Dendritic cell treated with granulocyte-macrophage colony-stimulating factor and Interleukin-4, amounts not matched to agents 40 ng/mL and 50 ng/mL, for 4 days (primary cell): ENCODE measurements around the gene CFAP61.
"Not testable (repeated sequence)": the region's sequence is repeated elsewhere in the genome, so short reads cannot be mapped to it uniquely, and the experiment has no call there.

Source experiments
- H3K27ac Mint-ChIP-seq: one replicate; pipeline ENCODE4 v1.8.0; 2022; ENCODE audit warnings: mild to moderate bottlenecking, mixed read lengths
- H3K27me3 Mint-ChIP-seq: one replicate; pipeline ENCODE4 v1.8.0; 2022; ENCODE audit warnings: mild to moderate bottlenecking, mixed read lengths
- H3K36me3 Mint-ChIP-seq: one replicate; pipeline ENCODE4 v1.8.0; 2022; ENCODE audit warnings: low read depth, mixed read lengths
- H3K4me1 Mint-ChIP-seq: one replicate; pipeline ENCODE4 v1.8.0; 2022; ENCODE audit warnings: low read depth, mixed read lengths
- H3K4me3 Mint-ChIP-seq: one replicate; pipeline ENCODE4 v1.8.0; 2022; ENCODE audit warnings: mild to moderate bottlenecking, moderate library complexity, mixed read lengths
- H3K9me3 Mint-ChIP-seq: one replicate; pipeline ENCODE4 v1.8.0; 2022; ENCODE audit warnings: mixed read lengths
- intact Hi-C: fragments of 100-400 bp; cut with micrococcal nuclease; formaldehyde crosslinking; loops from one replicate; pipeline ENCODE4 v1.15.0; 2022

The CFAP61 gene

DNA sequence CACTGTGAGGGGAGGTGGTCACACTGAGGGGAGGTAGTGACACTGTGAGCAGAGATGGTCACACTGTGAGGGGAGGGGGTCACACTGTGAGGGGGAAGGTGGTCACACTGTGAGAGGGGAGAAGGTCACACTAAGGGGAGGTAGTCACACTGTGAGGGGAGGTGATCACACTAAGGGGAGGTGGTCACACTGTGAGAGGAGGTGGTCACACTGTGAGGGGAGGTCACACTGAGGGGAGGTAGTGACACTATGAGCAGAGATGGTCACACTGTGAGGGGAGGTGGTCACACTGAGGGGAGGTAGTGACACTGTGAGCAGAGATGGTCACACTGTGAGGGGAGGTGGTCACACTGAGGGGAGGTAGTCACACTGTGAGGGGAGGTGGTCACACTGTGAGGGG is 303.2 kb downstream of the CFAP61 start:
- H3K27ac Mint-ChIP-seq, H3K36me3 Mint-ChIP-seq: not testable (repeated sequence)

GRCh38 chr20:20358801-20359200 is 306.5 kb downstream of the CFAP61 start:
- Mint-ChIP-seq H3K4me1 (peaks cover 23% of the 10 kb centered on the region), H3K27ac (no peak overlapping the region), H3K4me3 (no peak overlapping the region), H3K36me3 (no peaks in the 10 kb centered on the region), H3K27me3 (peaks cover 39% of the 10 kb centered on the region), H3K9me3 (peaks cover 13% of the 10 kb centered on the region)
- intact Hi-C loops: no loop called here

More for the DNA sequence above, 303.2 kb downstream of the CFAP61 start:
- Mint-ChIP-seq H3K27me3 (peaks cover 19% of the 10 kb centered on the region), H3K9me3 (peaks cover 13% of the 10 kb centered on the region)
- H3K4me3 Mint-ChIP-seq, intact Hi-C loops, H3K4me1 Mint-ChIP-seq: not testable (repeated sequence)

DNA sequence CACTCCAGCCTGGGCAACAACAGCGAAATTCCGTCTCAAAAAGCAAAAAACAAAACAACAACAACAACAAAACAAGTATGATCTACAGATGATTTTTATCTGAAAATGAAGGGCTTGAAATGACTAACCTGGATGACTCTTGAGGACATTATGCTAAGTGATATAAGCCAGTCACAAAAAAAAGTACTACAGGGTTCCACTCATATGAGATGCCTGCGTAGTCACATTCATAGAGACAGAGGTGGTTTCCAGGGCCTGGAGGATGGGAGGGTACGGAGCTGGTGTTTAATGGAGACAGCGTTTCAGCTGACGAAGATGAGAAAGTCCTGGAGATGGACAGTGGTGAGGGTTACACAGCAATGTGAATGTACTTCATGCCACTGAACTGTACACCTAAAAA is 307.3 kb downstream of the CFAP61 start:
- intact Hi-C loops: loop anchor here (2.0 to 10.0 kb wide), 3 partner anchors 49 to 208 kb away; no protein-coding TSS in a partner anchor
- peaks cover 26% of the 10 kb centered on the region for H3K4me1 Mint-ChIP-seq
- no peaks in the 10 kb centered on the region for H3K36me3 Mint-ChIP-seq
- H3K27me3 Mint-ChIP-seq: peaks cover 48% of the 10 kb centered on the region
- H3K27ac Mint-ChIP-seq: no peak overlapping the region
- H3K4me3 Mint-ChIP-seq: no peak overlapping the region
- H3K9me3 Mint-ChIP-seq: peaks cover 6% of the 10 kb centered on the region

- Mint-ChIP-seq H3K27ac (no peak overlapping the region), H3K4me3 (no peak overlapping the region), H3K4me1 (peaks cover 26% of the 10 kb centered on the region), H3K36me3 (no peaks in the 10 kb centered on the region), H3K9me3 (no peaks in the 10 kb centered on the region), H3K27me3 (peaks cover 56% of the 10 kb centered on the region)
- intact Hi-C loops: loop anchor here (2.0 to 10.0 kb wide), 3 partner anchors 48 to 207 kb away; no protein-coding TSS in a partner anchor
Measured at GRCh38 chr20:20360464-20360863, 308.1 kb downstream of the CFAP61 start.

- H3K27me3 Mint-ChIP-seq: peaks cover 77% of the 10 kb centered on the region
Measured at GRCh38 chr20:20362774-20363433, 310.6 kb downstream of the CFAP61 start.

GRCh38 chr20:20363434-20363798 is 311.1 kb downstream of the CFAP61 start:
- Mint-ChIP-seq H3K4me1 (peaks cover 39% of the 10 kb centered on the region), H3K36me3 (no peaks in the 10 kb centered on the region), H3K27me3 (peaks cover 77% of the 10 kb centered on the region), H3K4me3 (peak overlapping the region; percentile 45), H3K9me3 (no peaks in the 10 kb centered on the region), H3K27ac (no peak overlapping the region)
- intact Hi-C loops: loop anchor here (5.0 to 10.0 kb wide), 2 partner anchors 89 to 204 kb away; no protein-coding TSS in a partner anchor

More at GRCh38 chr20:20362774-20363433, 310.6 kb downstream of the CFAP61 start:
- H3K9me3 Mint-ChIP-seq: no peaks in the 10 kb centered on the region
- no peak overlapping the region for H3K27ac Mint-ChIP-seq
- no peak overlapping the region for H3K4me3 Mint-ChIP-seq
- intact Hi-C loops: loop anchor here (5.0 to 10.0 kb wide), 2 partner anchors 88 to 204 kb away; no protein-coding TSS in a partner anchor
- H3K36me3 Mint-ChIP-seq: no peaks in the 10 kb centered on the region
- H3K4me1 Mint-ChIP-seq: peaks cover 39% of the 10 kb centered on the region

GRCh38 chr20:20363799-20364592 is 311.7 kb downstream of the CFAP61 start:
- Mint-ChIP-seq H3K27me3 (peaks cover 80% of the 10 kb centered on the region), H3K9me3 (no peaks in the 10 kb centered on the region), H3K4me3 (peak overlapping the region; percentile 45), H3K36me3 (no peaks in the 10 kb centered on the region), H3K27ac (no peak overlapping the region), H3K4me1 (peaks cover 39% of the 10 kb centered on the region)
- intact Hi-C loops: loop anchor here (5.0 to 10.0 kb wide), 2 partner anchors 89 to 203 kb away; no protein-coding TSS in a partner anchor

DNA sequence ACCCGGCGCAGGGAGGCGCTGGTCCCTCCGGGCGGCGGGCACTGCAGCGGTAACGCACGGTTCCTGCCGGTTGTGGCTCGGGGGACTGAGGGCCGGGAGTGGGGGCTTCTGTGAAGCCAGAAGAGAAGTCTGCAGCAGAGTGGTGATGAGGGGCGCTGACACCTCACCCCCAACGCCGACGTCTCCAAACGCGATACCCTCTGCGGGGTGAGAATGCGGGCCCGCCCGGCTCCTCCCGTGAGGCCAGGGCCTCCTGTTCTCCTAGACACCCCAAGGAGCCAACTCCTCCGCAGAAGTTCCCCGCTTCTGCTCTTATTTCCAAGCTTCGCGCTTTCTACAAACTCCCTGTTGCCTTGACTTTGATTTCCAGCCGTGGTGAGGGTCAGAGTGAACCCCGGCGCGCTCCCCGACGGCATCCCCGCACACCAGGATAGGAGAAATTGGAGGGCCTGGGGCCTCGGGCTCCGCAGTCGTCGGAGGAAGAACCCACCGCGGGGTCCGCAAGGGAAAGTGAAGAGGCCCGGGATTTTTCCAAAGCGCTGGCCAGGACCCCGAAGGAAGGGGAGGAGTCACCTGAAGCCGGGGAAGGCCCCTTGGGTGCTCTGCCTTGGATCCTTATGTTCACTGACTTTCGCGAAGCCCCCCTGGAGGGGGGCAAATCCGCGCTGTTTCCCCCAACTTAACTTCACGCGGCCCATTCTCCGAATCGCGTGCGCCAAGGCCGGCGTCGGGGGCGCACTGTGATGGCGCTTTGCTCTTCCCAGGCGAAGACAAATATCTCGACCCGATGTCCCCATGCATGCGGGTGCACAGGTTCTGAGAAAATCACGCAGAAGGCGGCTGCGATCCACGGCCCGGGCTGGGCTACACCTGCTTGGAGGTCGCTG is 312.5 kb downstream of the CFAP61 start:
- intact Hi-C loops: loop anchor here (5.0 to 10.0 kb wide), 2 partner anchors 90 to 202 kb away; no protein-coding TSS in a partner anchor
- peak overlapping the region; percentile 4 for H3K4me3 Mint-ChIP-seq
- no peak overlapping the region for H3K27ac Mint-ChIP-seq

GRCh38 chr20:20365480-20366161 is 313.3 kb downstream of the CFAP61 start:
- Mint-ChIP-seq H3K9me3 (no peaks in the 10 kb centered on the region), H3K4me1 (peaks cover 43% of the 10 kb centered on the region), H3K27me3 (peaks cover 85% of the 10 kb centered on the region), H3K4me3 (no peak overlapping the region), H3K36me3 (no peaks in the 10 kb centered on the region), H3K27ac (no peak overlapping the region)
- intact Hi-C loops: loop anchor here (10.0 kb wide), 1 partner anchor 91 kb away; no protein-coding TSS in a partner anchor

More for the DNA sequence above, 312.5 kb downstream of the CFAP61 start:
- Mint-ChIP-seq H3K27me3 (peaks cover 83% of the 10 kb centered on the region), H3K9me3 (no peaks in the 10 kb centered on the region), H3K4me1 (peaks cover 42% of the 10 kb centered on the region), H3K36me3 (no peaks in the 10 kb centered on the region)

DNA sequence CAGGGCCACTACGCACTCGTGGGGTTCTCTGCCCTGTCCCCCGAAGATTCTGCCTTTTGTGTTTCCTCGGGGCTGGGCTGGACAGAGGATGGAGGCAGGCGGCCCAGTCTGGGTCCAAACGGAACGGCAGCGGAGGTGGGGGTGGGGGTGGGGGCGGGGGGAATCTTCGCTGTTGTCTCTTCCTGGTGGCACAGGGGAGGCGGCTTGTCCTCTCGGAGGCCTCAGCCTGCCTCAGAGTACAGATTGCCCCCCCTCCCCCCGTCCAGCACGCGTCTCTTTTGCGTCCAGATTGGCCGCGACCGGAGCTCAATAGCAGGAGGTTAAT is 314.2 kb downstream of the CFAP61 start:
- intact Hi-C loops: loop anchor here (10.0 kb wide), 1 partner anchor 92 kb away; no protein-coding TSS in a partner anchor
- Mint-ChIP-seq H3K9me3 (no peaks in the 10 kb centered on the region), H3K27me3 (peaks cover 84% of the 10 kb centered on the region), H3K36me3 (no peaks in the 10 kb centered on the region), H3K27ac (no peak overlapping the region), H3K4me3 (no peak overlapping the region), H3K4me1 (peaks cover 38% of the 10 kb centered on the region)

DNA sequence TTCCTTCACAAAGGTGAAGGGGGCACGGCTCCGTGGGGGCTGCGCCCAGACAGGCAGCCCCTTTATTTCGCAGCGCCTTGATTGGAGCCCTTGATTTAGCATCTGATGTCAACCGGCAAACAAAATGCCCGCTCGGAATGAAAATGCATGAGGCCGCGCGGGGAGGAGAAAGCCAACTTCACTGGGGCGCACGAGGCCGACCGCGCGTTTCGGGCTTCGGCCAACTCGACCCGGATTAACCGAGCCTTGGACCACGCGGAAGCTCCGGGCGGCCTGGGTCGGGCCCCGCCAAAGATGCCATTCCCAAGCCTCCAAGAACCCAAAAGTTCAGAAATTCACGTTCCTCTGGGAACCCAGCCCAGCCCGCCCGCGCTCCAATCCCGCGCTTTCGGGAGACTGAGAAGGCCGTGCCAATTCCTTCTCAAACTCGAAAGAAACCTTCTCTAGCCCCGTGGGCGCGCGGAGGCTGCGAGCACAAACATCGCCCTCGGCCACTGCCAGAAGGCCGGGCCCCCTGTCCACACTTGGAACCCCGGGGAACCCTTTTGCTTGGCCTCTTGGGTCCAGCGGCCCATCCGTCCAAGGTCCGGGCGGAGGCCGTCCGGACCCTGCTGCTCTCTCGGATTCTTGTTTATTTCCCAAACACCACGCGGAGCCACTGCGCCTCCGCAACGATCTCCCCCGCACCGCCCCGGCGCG is 314.7 kb downstream of the CFAP61 start:
- Mint-ChIP-seq H3K4me3 (peak overlapping the region; percentile 85), H3K27ac (no peak overlapping the region), H3K9me3 (no peaks in the 10 kb centered on the region), H3K4me1 (peaks cover 38% of the 10 kb centered on the region), H3K36me3 (no peaks in the 10 kb centered on the region), H3K27me3 (peaks cover 84% of the 10 kb centered on the region)
- intact Hi-C loops: loop anchor here (10.0 kb wide), 1 partner anchor 92 kb away; no protein-coding TSS in a partner anchor

DNA sequence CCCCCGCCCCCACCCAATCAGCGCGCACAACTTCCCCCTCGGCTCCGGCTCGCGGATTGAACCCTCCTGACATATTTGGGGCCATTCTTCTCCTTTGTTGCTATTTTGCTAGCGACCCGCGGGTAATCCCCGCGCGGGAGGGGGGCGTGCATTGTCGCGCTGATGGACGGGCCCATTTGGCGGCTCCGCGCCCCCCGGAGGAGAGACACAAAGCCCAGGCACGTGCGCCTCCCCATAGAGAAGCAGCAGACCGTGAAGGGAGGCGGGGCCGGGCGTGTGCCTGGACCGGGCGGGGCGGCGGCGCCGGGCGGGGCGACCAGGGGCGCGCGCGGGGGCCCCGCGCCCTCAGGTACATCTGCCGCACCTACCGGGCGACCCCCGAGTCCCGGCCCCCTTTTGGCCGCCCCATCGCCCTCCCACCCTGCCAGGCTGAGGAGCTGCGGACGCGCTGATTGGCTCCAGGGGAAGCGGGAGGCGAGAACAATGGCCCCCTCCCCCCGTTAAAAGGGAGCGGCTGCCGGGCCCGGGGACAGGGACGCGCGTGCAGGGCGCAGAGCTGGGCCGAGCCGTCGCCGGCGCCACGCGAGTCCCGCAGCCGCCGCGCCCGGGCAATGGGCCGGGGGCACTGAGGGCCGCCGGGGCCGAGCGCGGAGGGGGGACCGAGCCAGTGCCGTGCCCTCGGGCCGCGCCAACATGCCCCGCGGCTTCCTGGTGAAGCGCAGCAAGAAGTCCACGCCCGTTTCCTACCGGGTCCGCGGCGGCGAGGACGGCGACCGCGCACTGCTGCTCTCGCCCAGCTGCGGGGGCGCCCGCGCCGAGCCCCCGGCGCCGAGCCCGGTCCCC is 315.5 kb downstream of the CFAP61 start, which contains the start of gene INSM1:
INSM1 (plus strand) TSS at position 530 of the 843 bp plus-strand sequence; CDS start at position 694, 164 bp downstream.
- peaks cover 84% of the 10 kb centered on the region for H3K27me3 Mint-ChIP-seq

More for the DNA sequence above, 315.5 kb downstream of the CFAP61 start, which contains the start of gene INSM1:
- Mint-ChIP-seq H3K36me3 (no peaks in the 10 kb centered on the region), H3K4me1 (peaks cover 33% of the 10 kb centered on the region), H3K27ac (no peak within 1 kb of the TSS), H3K4me3 (peak within 1 kb of the TSS; percentile 85), H3K9me3 (no peaks in the 10 kb centered on the region)
- intact Hi-C loops: loop anchor here (10.0 kb wide), 1 partner anchor 93 kb away; no protein-coding TSS in a partner anchor
